ENCODE results near the gene TRIM31. TPM values are rescaled to one million over a fixed set of nuclear protein-coding genes. Genes with fewer than 3 reads are reported as not detected.

TRIM31 gene
- total RNA-seq, 4 donors from 2014 or later = not detected

DNA sequence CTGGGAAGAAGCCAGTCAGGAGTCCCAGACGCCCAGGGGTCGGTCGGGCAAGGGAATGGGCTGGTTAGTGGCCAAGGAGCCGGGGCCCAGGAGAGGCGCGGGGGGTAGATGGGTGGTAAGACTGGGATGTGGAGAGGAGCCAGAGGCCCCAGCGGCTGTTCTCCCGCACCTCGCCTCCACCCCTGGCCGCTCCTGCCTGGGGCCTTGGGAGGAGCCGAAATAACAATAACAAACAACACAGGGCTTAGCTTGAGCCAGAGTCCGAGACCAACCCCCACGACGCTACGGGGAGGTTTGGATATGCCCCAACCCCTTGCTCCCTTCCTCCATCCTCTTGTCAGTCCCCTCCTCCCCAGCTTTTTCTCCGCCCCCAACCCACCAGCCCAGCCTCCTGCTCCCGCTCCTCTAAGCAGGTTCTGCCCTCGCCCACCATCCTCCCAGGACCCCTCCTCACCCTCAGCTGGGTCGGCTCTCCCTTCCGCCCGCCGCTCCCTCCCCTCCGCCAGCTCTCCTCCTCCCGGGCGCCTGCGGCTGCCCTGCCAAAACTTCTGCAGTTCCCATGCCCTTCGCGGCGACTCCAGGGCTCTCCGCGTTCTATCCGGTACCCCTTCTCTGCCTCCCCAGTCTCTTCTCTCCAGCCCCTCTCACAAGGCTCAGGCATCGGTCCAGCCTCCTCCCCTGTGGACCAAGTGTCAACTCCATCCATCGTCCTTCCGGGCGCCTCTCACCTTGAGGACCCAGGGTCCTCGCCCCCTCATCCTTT, 38.4 kb downstream of the TRIM31 start:
- Histone ChIP-seq H3K27ac (no peak overlapping the region), H3K4me3 (peak overlapping the region in 1 of 2 donors; percentile 7), H3K27me3 (peaks cover 12 to 20% of the 10 kb centered on the region in 2 donors), H3K4me1 (peaks cover 0 to 20% of the 10 kb centered on the region in 2 donors), H3K9me3 (no peaks in the 10 kb centered on the region), H3K36me3 (no peaks in the 10 kb centered on the region)
- no peak for DNase-seq
- TF ChIP-seq CTCF (IDR thresholded peaks at IDR 0.05) (no peak), POLR2A (IDR thresholded peaks at IDR 0.05) (no peak)
- intact Hi-C loops (cut with DNase I; ENCODE audit: low total_unique reads) = no loop called here

- no peak for DNase-seq
- TF ChIP-seq POLR2A (IDR thresholded peaks at IDR 0.05) = no peak
- no peak for TF ChIP-seq CTCF (IDR thresholded peaks at IDR 0.05)
- intact Hi-C loops (cut with DNase I; ENCODE audit: low total_unique reads) = no loop called here
- Histone ChIP-seq H3K4me1 (peaks cover 0 to 20% of the 10 kb centered on the region in 2 donors), H3K9me3 (no peaks in the 10 kb centered on the region), H3K27ac (no peak overlapping the region), H3K27me3 (peaks cover 12 to 20% of the 10 kb centered on the region in 2 donors), H3K4me3 (no peak overlapping the region), H3K36me3 (no peaks in the 10 kb centered on the region)
Observed at GRCh38 chr6:30073489-30074235, 39.2 kb downstream of the TRIM31 start.

- no peak overlapping the region for H3K4me3 ChIP-seq
Observed at GRCh38 chr6:30071858-30072257, 41.0 kb downstream of the TRIM31 start.

DNA sequence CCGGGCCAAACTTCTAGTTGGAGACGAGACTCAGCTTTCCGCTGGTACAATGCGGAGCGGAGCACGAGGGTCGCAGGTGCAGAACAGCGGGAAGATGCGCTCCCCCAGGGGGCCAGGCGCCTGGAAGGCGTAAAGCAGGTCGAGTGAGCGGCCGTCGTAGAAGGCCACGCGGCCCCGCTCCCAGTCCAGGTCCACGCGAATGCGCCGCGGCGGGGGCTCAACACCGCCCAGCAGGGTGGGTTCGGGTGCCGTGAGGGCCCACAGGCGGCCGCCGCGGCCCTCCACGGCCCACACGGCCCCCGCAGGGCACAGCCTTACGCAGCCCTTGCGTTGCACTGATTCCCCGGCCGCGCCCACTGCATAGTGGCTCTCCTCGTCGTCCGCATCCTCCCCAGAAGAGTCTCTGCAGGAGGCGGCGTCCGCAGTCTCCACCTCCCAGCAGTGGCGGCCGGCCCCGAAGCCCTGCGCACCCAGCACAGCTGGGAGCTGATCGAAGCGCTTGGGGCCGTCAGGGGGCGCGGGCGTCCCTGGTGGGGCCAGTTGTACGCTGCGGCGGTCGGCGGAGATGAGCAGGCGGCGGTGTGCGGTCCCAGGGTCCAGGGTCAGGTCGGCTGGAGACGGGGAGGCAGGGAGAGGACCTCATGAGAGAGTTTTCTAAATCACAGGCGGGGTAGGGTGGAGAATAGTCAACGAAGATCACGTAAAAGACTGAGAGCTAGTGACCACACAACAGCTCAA, 41.6 kb downstream of the TRIM31 start:
- H3K4me3 ChIP-seq = no peak overlapping the region
- no peak for TF ChIP-seq POLR2A (IDR thresholded peaks at IDR 0.05)
- no peak for TF ChIP-seq CTCF (IDR thresholded peaks at IDR 0.05)
- H3K36me3 ChIP-seq = no peaks in the 10 kb centered on the region
- peaks cover 8 to 20% of the 10 kb centered on the region in 2 donors for H3K4me1 ChIP-seq
- H3K9me3 ChIP-seq = no peaks in the 10 kb centered on the region
- H3K27ac ChIP-seq = no peak overlapping the region
- DNase-seq = no peak
- intact Hi-C loops (cut with DNase I; ENCODE audit: low total_unique reads) = no loop called here
- peaks cover 12 to 20% of the 10 kb centered on the region in 2 donors for H3K27me3 ChIP-seq

More at GRCh38 chr6:30071858-30072257, 41.0 kb downstream of the TRIM31 start:
- no peaks in the 10 kb centered on the region for H3K36me3 ChIP-seq
- H3K27me3 ChIP-seq = peaks cover 12 to 20% of the 10 kb centered on the region in 2 donors
- H3K27ac ChIP-seq = no peak overlapping the region
- no peak for TF ChIP-seq POLR2A (IDR thresholded peaks at IDR 0.05)
- no peak for TF ChIP-seq CTCF (IDR thresholded peaks at IDR 0.05)
- H3K4me1 ChIP-seq = peaks cover 8 to 20% of the 10 kb centered on the region in 2 donors
- intact Hi-C loops (cut with DNase I; ENCODE audit: low total_unique reads) = no loop called here
- no peaks in the 10 kb centered on the region for H3K9me3 ChIP-seq
- DNase-seq = no peak

All from uterus (tissue), 4 donors.